H9 (cell line): ENCODE measurements around the gene MOBP. TPM values are rescaled to one million over a fixed set of nuclear protein-coding genes. Genes with fewer than 3 reads are reported as not detected.

Experiments
- DNase-seq: peaks from one replicate; pipeline ENCODE4 v3.0.0-alpha.2; 2017
- H2AFZ ChIP-seq: one replicate; pipeline ENCODE4 v1.6.1; 2013; ENCODE audit warnings: mild to moderate bottlenecking, low read length, control low read depth, moderate library complexity
- H2AK5ac ChIP-seq: 2 replicates; pipeline ENCODE4 v1.6.1; 2013; ENCODE audit warnings: low read length, control low read depth, mixed read lengths; ENCODE audit not compliant: insufficient read length
- H2BK120ac ChIP-seq: one replicate; pipeline ENCODE4 v1.6.1; 2013; ENCODE audit warnings: low read depth, mild to moderate bottlenecking, low read length, control low read depth, inconsistent platforms; ENCODE audit not compliant: poor library complexity, severe bottlenecking
- H2BK12ac ChIP-seq: 2 replicates; pipeline ENCODE4 v1.6.1; 2013; ENCODE audit warnings: low read length, control low read depth, mixed read lengths, low read depth; ENCODE audit not compliant: insufficient read length
- H2BK15ac ChIP-seq: 2 replicates; pipeline ENCODE4 v1.6.1; 2013; ENCODE audit warnings: low read depth, low read length, control low read depth
- H2BK20ac ChIP-seq: one replicate; pipeline ENCODE4 v1.6.1; 2013; ENCODE audit warnings: low read depth, mild to moderate bottlenecking, low read length, control low read depth, inconsistent platforms; ENCODE audit not compliant: poor library complexity, severe bottlenecking
- H2BK5ac ChIP-seq: 2 replicates; pipeline ENCODE4 v1.6.1; 2013; ENCODE audit warnings: low read length, control low read depth, mixed read lengths; ENCODE audit not compliant: insufficient read length
- H3K14ac ChIP-seq: 2 replicates; pipeline ENCODE4 v1.6.1; 2013; ENCODE audit warnings: low read length, control low read depth; ENCODE audit not compliant: insufficient read depth
- H3K18ac ChIP-seq: 2 replicates; pipeline ENCODE4 v1.6.1; 2013; ENCODE audit warnings: low read depth, mild to moderate bottlenecking, mixed read lengths, low read length, control low read depth; ENCODE audit not compliant: insufficient read length
- H3K23ac ChIP-seq: 2 replicates; pipeline ENCODE4 v1.6.1; 2013; ENCODE audit warnings: low read length, control low read depth, mixed read lengths, low read depth; ENCODE audit not compliant: insufficient read length
- H3K23me2 ChIP-seq: 2 replicates; pipeline ENCODE4 v1.6.1; 2013; ENCODE audit warnings: low read depth, mild to moderate bottlenecking, mixed read lengths, low read length, control low read depth; ENCODE audit not compliant: insufficient read length, poor library complexity, severe bottlenecking
- H3K27ac ChIP-seq: 2 replicates; pipeline ENCODE4 v1.5.1; 2013; ENCODE audit warnings: low read length, control low read depth, mixed read lengths, low read depth; ENCODE audit not compliant: insufficient read length
- H3K27me3 ChIP-seq: 2 replicates; pipeline ENCODE4 v1.6.1; 2013; ENCODE audit warnings: low read length, control low read depth, inconsistent platforms; ENCODE audit not compliant: insufficient read depth
- H3K4ac ChIP-seq: 2 replicates; pipeline ENCODE4 v1.6.1; 2013; ENCODE audit warnings: low read depth, mild to moderate bottlenecking, control low read depth, inconsistent platforms, low read length, moderate library complexity
- H3K4me1 ChIP-seq: 2 replicates; pipeline ENCODE4 v1.6.1; 2013; ENCODE audit warnings: low read length, control low read depth, inconsistent platforms; ENCODE audit not compliant: insufficient read depth
- H3K4me2 ChIP-seq: 2 replicates; pipeline ENCODE4 v1.6.1; 2013; ENCODE audit warnings: low read length, control low read depth, mixed read lengths; ENCODE audit not compliant: insufficient read length, insufficient read depth
- H3K56ac ChIP-seq: 2 replicates; pipeline ENCODE4 v1.6.1; 2013; ENCODE audit warnings: low read depth, mild to moderate bottlenecking, mixed read lengths, low read length, control low read depth; ENCODE audit not compliant: insufficient read length
- H3K79me1 ChIP-seq: 2 replicates; pipeline ENCODE4 v1.6.1; 2013; ENCODE audit warnings: low read depth, mild to moderate bottlenecking, moderate library complexity, low read length, control low read depth, inconsistent platforms; ENCODE audit not compliant: insufficient read depth, poor library complexity, severe bottlenecking
- H3K79me2 ChIP-seq: 2 replicates; pipeline ENCODE4 v1.6.1; 2013; ENCODE audit warnings: low read length, control low read depth, inconsistent platforms; ENCODE audit not compliant: insufficient read depth
- H3K9ac ChIP-seq: 2 replicates; pipeline ENCODE4 v1.6.1; 2013; ENCODE audit warnings: low read length, control low read depth, mixed read lengths; ENCODE audit not compliant: insufficient read length; ENCODE audit errors: extremely low read depth
- H3K9me3 ChIP-seq: one replicate; pipeline ENCODE4 v1.6.1; 2013; ENCODE audit warnings: low read depth, low read length, inconsistent platforms; ENCODE audit not compliant: control insufficient read depth
- H3T11ph ChIP-seq: one replicate; pipeline ENCODE4 v1.6.1; 2013; ENCODE audit warnings: mild to moderate bottlenecking, low read length, control low read depth, inconsistent platforms
- H4K20me1 ChIP-seq: one replicate; pipeline ENCODE4 v1.6.1; 2013; ENCODE audit not compliant: control insufficient read depth, insufficient read length, insufficient read depth
- H4K5ac ChIP-seq: 2 replicates; pipeline ENCODE4 v1.6.1; 2013; ENCODE audit warnings: low read depth, mild to moderate bottlenecking, mixed read lengths, low read length, control low read depth; ENCODE audit not compliant: insufficient read length
- H4K8ac ChIP-seq: replicated peaks from 2 replicates; pipeline ENCODE4 v1.6.1; 2013; ENCODE audit warnings: low read length, control low read depth, mixed read lengths, low read depth; ENCODE audit not compliant: insufficient read length
- H4K91ac ChIP-seq: 2 replicates; pipeline ENCODE4 v1.6.1; 2013; ENCODE audit warnings: low read depth, mild to moderate bottlenecking, moderate library complexity, mixed read lengths, low read length, control low read depth; ENCODE audit not compliant: insufficient read length
- H3K27ac Mint-ChIP-seq, 3 experiments: 2 replicates in 2 of 3; 3 replicates in 1 of 3; pipeline ENCODE4 v1.8.0; 2020 to 2021; ENCODE audit warnings: mixed read lengths in 3 of 3, mild to moderate bottlenecking in 1 of 3, moderate library complexity in 1 of 3
- H3K27me3 Mint-ChIP-seq: 2 replicates; pipeline ENCODE4 v1.8.0; 2021; ENCODE audit warnings: low read depth, mild to moderate bottlenecking, moderate library complexity, mixed read lengths
- H3K36me3 Mint-ChIP-seq, 3 experiments: 2 replicates in 2 of 3; 3 replicates in 1 of 3; pipeline ENCODE4 v1.8.0; 2020 to 2021; ENCODE audit warnings: low read depth in 3 of 3, mixed read lengths in 3 of 3; ENCODE audit not compliant: insufficient read depth in 1 of 3
- H3K4me1 Mint-ChIP-seq, 2 experiments: 2 replicates each; pipeline ENCODE4 v1.8.0; 2020; ENCODE audit warnings: mixed read lengths in 2 of 2
- H3K4me3 Mint-ChIP-seq, 2 experiments: 2 replicates in 1 of 2; 3 replicates in 1 of 2; pipeline ENCODE4 v1.8.0; 2020 to 2021; ENCODE audit warnings: mild to moderate bottlenecking in 2 of 2, mixed read lengths in 2 of 2, moderate library complexity in 1 of 2
- H3K9me3 Mint-ChIP-seq, 2 experiments: 2 replicates in 1 of 2; 3 replicates in 1 of 2; pipeline ENCODE4 v1.8.0; 2020; ENCODE audit warnings: mild to moderate bottlenecking in 2 of 2, mixed read lengths in 2 of 2, moderate library complexity in 1 of 2
- WGBS: extraction: QIAGEN DNeasy Blood & Tissue Kit; methylation state at CpG from one replicate; pipeline ENCODE4 v1.1.7; 2013; ENCODE audit warnings: missing lambda C conversion rate, low lambda C conversion rate, mixed read lengths; ENCODE audit not compliant: insufficient read length; ENCODE audit errors: extremely low coverage; 5-methylcytosine and 5-hydroxymethylcytosine counted together
- total RNA-seq: library from RNA; stranded (reverse); gene quantifications from 2 replicates; pipeline ENCODE4 v1.2.1, GENCODE V29; 2021
- TF ChIP-seq, protein P1 (sequence below): fragments of 200-600 bp; sonication (generic); conservative IDR thresholded peaks from 3 replicates; pipeline ENCODE4 v1.8.0; 2021; ENCODE audit warnings: antibody characterized with exemption, mild to moderate bottlenecking

MOBP gene
- total RNA-seq, 1 experiment from 2014 or later: not detected

DNA sequence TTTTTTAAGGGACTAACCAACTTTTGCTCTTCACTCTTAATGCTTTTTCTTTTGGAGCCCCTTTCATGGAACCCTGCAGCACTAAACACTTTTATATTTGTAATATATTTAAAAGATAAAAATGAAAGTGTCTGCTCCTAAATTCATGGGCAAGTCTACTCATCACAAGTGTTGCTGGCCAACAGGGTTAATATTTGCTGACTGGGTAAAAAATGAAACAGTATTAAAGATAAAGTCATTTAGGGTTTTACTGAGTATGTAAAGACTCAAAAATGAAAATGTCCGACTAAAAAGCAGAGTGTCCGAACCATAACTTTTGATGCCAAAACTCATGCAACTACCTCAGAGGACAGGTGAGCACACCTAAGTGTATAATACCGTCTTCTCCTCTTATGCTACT is 54.0 kb downstream of the MOBP start:
- Histone ChIP-seq H3K4me1 (no peaks in the 10 kb centered on the region), H2BK15ac (no peak overlapping the region), H4K5ac (no peak overlapping the region), H4K20me1 (no peaks in the 10 kb centered on the region), H3K9ac (no peak overlapping the region), H3K4ac (no peak overlapping the region), H3K4me2 (no peak overlapping the region), H3K18ac (no peak overlapping the region), H3K14ac (no peak overlapping the region), H2AK5ac (no peak overlapping the region), H3K56ac (no peak overlapping the region), H2BK12ac (no peak overlapping the region), H2BK5ac (no peak overlapping the region), H3K79me2 (no peaks in the 10 kb centered on the region), H2BK120ac (no peak overlapping the region), H4K8ac (no peak overlapping the region), H2AFZ (no peak overlapping the region), H4K91ac (no peak overlapping the region), H3K23me2 (no peaks in the 10 kb centered on the region), H3T11ph (no peak overlapping the region), H3K27me3 (no peaks in the 10 kb centered on the region), H3K9me3 (no peaks in the 10 kb centered on the region), H3K27ac (no peak overlapping the region), H2BK20ac (no peak overlapping the region), H3K79me1 (no peaks in the 10 kb centered on the region), H3K23ac (no peak overlapping the region)
- TF ChIP-seq, protein P1, sequence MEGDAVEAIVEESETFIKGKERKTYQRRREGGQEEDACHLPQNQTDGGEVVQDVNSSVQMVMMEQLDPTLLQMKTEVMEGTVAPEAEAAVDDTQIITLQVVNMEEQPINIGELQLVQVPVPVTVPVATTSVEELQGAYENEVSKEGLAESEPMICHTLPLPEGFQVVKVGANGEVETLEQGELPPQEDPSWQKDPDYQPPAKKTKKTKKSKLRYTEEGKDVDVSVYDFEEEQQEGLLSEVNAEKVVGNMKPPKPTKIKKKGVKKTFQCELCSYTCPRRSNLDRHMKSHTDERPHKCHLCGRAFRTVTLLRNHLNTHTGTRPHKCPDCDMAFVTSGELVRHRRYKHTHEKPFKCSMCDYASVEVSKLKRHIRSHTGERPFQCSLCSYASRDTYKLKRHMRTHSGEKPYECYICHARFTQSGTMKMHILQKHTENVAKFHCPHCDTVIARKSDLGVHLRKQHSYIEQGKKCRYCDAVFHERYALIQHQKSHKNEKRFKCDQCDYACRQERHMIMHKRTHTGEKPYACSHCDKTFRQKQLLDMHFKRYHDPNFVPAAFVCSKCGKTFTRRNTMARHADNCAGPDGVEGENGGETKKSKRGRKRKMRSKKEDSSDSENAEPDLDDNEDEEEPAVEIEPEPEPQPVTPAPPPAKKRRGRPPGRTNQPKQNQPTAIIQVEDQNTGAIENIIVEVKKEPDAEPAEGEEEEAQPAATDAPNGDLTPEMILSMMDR: no peak
- no peak overlapping the region for H3K4me3 Mint-ChIP-seq
- WGBS: no CpG with 5 or more reads among the region's 3 CpGs
- H3K9me3 Mint-ChIP-seq: peaks cover 20 to 21% of the 10 kb centered on the region in 2 experiments
- H3K27me3 Mint-ChIP-seq: peaks cover 6% of the 10 kb centered on the region
- no peak for DNase-seq
- H3K4me1 Mint-ChIP-seq: peaks cover 10 to 12% of the 10 kb centered on the region in 2 experiments
- peaks cover 2 to 19% (median 5%) of the 10 kb centered on the region in 3 experiments; a peak in 6 of 7 replicates for H3K36me3 Mint-ChIP-seq
- H3K27ac Mint-ChIP-seq: no peak overlapping the region
